PC-9 (cell line): ENCODE results near the gene PURA. TPM values are rescaled to one million over a fixed set of nuclear protein-coding genes. Genes with fewer than 3 reads are reported as not detected.

ENCODE experiments used
- BruUV-seq: library from RNA; stranded (reverse); fragments of 400-500 nt; replicated peaks from 2 replicates; lab custom pipeline; 2021; lab: Mats Ljungman, UMichigan
- CTCF ChIA-PET: fragments of 300-600 bp; sonication (Branson Sonifier 250); formaldehyde crosslinking; loops from one replicate; lab custom pipeline; 2022; ENCODE audit warnings: antibody characterized with exemption; lab: Charles Lee
- POLR2A ChIA-PET: fragments of 300-600 bp; sonication (Branson Sonifier 250); formaldehyde crosslinking; loops from one replicate; lab custom pipeline; 2022; ENCODE audit warnings: antibody characterized with exemption; ENCODE audit not compliant: unreplicated experiment; lab: Charles Lee
- DNase-seq, 2 experiments: peaks; one replicate each; pipeline versions ENCODE4 v3.0.0 to v3.0.0-alpha.2; 2015 to 2022; ENCODE audit warnings: mixed read lengths in 1 of 2
- H2AFZ ChIP-seq: fragments of 200-600 bp; sonication (generic); 2 replicates; pipeline ENCODE4 v1.8.1; 2017; ENCODE audit warnings: antibody characterized with exemption
- H3F3A ChIP-seq: fragments of 200-600 bp; sonication (generic); 2 replicates; pipeline ENCODE4 v1.8.1; 2017; ENCODE audit warnings: antibody characterized with exemption, mild to moderate bottlenecking, low read depth; ENCODE audit not compliant: insufficient read depth
- H3K27ac ChIP-seq: fragments of 200-600 bp; sonication (generic); 2 replicates; pipeline ENCODE4 v1.6.1; 2016; ENCODE audit warnings: mixed run types
- H3K27me3 ChIP-seq: fragments of 200-600 bp; sonication (generic); 2 replicates; pipeline ENCODE4 v1.6.1; 2016; ENCODE audit warnings: low read depth, mixed run types; ENCODE audit not compliant: insufficient read depth
- H3K36me3 ChIP-seq: fragments of 200-600 bp; sonication (generic); 2 replicates; pipeline ENCODE4 v1.6.1; 2016; ENCODE audit warnings: low read depth, mixed run types
- H3K4me1 ChIP-seq: fragments of 200-600 bp; sonication (generic); replicated peaks from 2 replicates; pipeline ENCODE4 v1.6.1; 2016; ENCODE audit warnings: mixed run types; ENCODE audit not compliant: insufficient read depth
- H3K4me2 ChIP-seq: fragments of 200-600 bp; sonication (generic); 2 replicates; pipeline ENCODE4 v1.6.1; 2017; ENCODE audit warnings: mixed run types
- H3K4me3 ChIP-seq: fragments of 200-600 bp; sonication (generic); 2 replicates; pipeline ENCODE4 v1.6.1; 2016; ENCODE audit warnings: mixed run types
- H3K79me2 ChIP-seq: fragments of 200-600 bp; sonication (generic); 2 replicates; pipeline ENCODE4 v1.6.1; 2017; ENCODE audit warnings: low read depth, mixed run types
- H3K9me2 ChIP-seq: fragments of 200-600 bp; sonication (generic); 2 replicates; pipeline ENCODE4 v1.8.1; 2017; ENCODE audit warnings: mild to moderate bottlenecking; ENCODE audit not compliant: insufficient read depth
- H3K9me3 ChIP-seq: fragments of 200-600 bp; sonication (generic); 2 replicates; pipeline ENCODE4 v1.8.1; 2016; ENCODE audit warnings: low read depth; ENCODE audit not compliant: insufficient read depth
- H4K20me1 ChIP-seq: fragments of 200-600 bp; sonication (generic); 2 replicates; pipeline ENCODE4 v1.8.1; 2017; ENCODE audit not compliant: insufficient read depth
- EZH2 ChIP-seq: fragments of 200-600 bp; sonication (generic); IDR thresholded peaks from 2 replicates; pipeline ENCODE4 v1.8.0; 2017; ENCODE audit warnings: antibody characterized with exemption, low read depth
- intact Hi-C: fragments of 100-400 bp; cut with micrococcal nuclease; formaldehyde crosslinking; loops from one replicate; pipeline ENCODE4 v1.10.0; 2022; ENCODE audit not compliant: unreplicated experiment
- total RNA-seq: library from RNA; stranded (reverse); gene quantifications from 2 replicates; pipeline ENCODE4 v1.2.3, GENCODE V29; 2021
- TF ChIP-seq, protein P1 (sequence below): fragments of 200-600 bp; sonication (generic); conservative IDR thresholded peaks from 2 replicates; pipeline ENCODE4 v1.6.1; 2017; ENCODE audit warnings: mixed run types, antibody characterized with exemption, mild to moderate bottlenecking, moderate library complexity

Gene PURA
- total RNA-seq, 1 experiment from 2014 or later: 13.6 TPM

- intact Hi-C loops: no loop called here
These were observed 5.6 kb upstream of the PURA start for GRCh38 chr5:140108093-140109017.

DNA sequence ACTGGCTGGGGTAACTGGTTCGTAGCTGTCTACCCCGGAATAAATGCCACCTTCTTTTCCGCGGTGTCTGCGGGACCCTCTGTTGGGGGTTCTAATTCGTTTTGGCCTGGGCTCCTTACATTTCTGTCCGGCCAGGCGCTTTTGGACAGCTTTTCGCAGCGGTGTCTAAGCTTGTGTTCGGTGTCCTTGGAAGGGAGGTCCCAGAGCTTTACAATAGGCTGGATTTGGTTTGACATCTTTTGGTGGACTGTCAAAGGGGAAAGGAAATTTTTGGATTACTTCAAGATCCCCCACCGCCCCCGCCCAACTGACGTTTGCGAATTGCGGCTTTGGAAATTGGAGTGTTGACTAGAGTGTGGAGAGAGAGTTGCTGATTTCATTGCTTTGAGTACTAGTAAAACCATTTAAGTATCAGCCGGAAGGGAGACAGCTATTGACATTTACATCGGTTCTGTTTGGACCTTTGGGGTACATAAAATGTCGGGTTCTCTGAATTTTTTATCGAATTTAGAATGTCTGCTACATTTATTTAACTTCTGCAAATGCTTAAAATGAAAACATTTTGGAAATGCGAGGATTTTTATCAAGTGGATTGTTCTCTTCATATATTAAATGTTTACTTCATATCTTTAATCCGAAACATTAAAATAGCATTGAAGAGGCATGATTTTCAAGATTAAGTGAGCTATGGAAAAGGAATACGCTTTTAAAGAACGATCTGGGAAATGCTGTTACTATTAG is 4.7 kb upstream of the PURA start:
- Histone ChIP-seq H3K4me2 (peak overlapping the region; percentile 85), H3K4me1 (peaks cover 34% of the 10 kb centered on the region), H3K27ac (no peak overlapping the region; the same call in 1 of the 2 replicates), H3F3A (peaks cover 27% of the 10 kb centered on the region), H3K9me2 (no peaks in the 10 kb centered on the region), H3K27me3 (no peaks in the 10 kb centered on the region), H4K20me1 (no peaks in the 10 kb centered on the region), H3K79me2 (peaks cover 55% of the 10 kb centered on the region), H2AFZ (peak overlapping the region; percentile 80), H3K36me3 (no peaks in the 10 kb centered on the region), H3K9me3 (no peaks in the 10 kb centered on the region), H3K4me3 (peak overlapping the region; percentile 99)
- intact Hi-C loops: no loop called here
- DNase-seq: peak in 1 of 2 experiments; percentile 5
- TF ChIP-seq, protein P1, sequence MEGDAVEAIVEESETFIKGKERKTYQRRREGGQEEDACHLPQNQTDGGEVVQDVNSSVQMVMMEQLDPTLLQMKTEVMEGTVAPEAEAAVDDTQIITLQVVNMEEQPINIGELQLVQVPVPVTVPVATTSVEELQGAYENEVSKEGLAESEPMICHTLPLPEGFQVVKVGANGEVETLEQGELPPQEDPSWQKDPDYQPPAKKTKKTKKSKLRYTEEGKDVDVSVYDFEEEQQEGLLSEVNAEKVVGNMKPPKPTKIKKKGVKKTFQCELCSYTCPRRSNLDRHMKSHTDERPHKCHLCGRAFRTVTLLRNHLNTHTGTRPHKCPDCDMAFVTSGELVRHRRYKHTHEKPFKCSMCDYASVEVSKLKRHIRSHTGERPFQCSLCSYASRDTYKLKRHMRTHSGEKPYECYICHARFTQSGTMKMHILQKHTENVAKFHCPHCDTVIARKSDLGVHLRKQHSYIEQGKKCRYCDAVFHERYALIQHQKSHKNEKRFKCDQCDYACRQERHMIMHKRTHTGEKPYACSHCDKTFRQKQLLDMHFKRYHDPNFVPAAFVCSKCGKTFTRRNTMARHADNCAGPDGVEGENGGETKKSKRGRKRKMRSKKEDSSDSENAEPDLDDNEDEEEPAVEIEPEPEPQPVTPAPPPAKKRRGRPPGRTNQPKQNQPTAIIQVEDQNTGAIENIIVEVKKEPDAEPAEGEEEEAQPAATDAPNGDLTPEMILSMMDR: no peak
- TF ChIP-seq EZH2: no peak
- POLR2A ChIA-PET: interaction anchor here (0.5 kb wide), 2 partner anchors 23 to 111 kb away, joined by 3 to 7 read pairs; no protein-coding TSS in a partner anchor
- BruUV-seq: no TSS peak
- CTCF ChIA-PET: interaction anchor here (0.6 to 0.7 kb wide), 2 partner anchors 9 to 18 kb away, joined by 3 to 8 read pairs; no protein-coding TSS in a partner anchor

More at GRCh38 chr5:140108093-140109017, 5.6 kb upstream of the PURA start:
- H4K20me1 ChIP-seq: no peaks in the 10 kb centered on the region
- H3K27me3 ChIP-seq: no peaks in the 10 kb centered on the region
- H3K4me3 ChIP-seq: peak overlapping the region; percentile 99
- H3F3A ChIP-seq: peaks cover 27% of the 10 kb centered on the region
- CTCF ChIA-PET: interaction anchor here (0.6 to 1.1 kb wide), 3 partner anchors 10 to 35 kb away, joined by 3 to 10 read pairs (median 8); no protein-coding TSS in a partner anchor
- no peaks in the 10 kb centered on the region for H3K9me3 ChIP-seq
- peaks cover 52% of the 10 kb centered on the region for H3K79me2 ChIP-seq
- POLR2A ChIA-PET: interaction anchor here (0.5 to 0.6 kb wide), 2 partner anchors 51 to 110 kb away, joined by 3 to 4 read pairs; no protein-coding TSS in a partner anchor
- TSS peak; percentile 78 for BruUV-seq
- peak overlapping the region; percentile 85 for H3K4me2 ChIP-seq
- peak in 1 of 2 experiments; percentile 28 for DNase-seq
- H3K4me1 ChIP-seq: peaks cover 34% of the 10 kb centered on the region
- H3K9me2 ChIP-seq: no peaks in the 10 kb centered on the region
- TF ChIP-seq, protein P1: no peak
- no peak for TF ChIP-seq EZH2
- H2AFZ ChIP-seq: peak overlapping the region; percentile 80
- no peaks in the 10 kb centered on the region for H3K36me3 ChIP-seq
- peak overlapping the region; percentile 72 for H3K27ac ChIP-seq
